HG03108 (cell line): Measurements from ENCODE around the gene FRY.

Experiments used
- ATAC-seq: cut with Tn5 transposase; IDR thresholded peaks from one replicate; pipeline ENCODE4 v1.9.1; 2021; ENCODE audit warnings: moderate library complexity; ENCODE audit not compliant: unreplicated experiment

Gene FRY

DNA sequence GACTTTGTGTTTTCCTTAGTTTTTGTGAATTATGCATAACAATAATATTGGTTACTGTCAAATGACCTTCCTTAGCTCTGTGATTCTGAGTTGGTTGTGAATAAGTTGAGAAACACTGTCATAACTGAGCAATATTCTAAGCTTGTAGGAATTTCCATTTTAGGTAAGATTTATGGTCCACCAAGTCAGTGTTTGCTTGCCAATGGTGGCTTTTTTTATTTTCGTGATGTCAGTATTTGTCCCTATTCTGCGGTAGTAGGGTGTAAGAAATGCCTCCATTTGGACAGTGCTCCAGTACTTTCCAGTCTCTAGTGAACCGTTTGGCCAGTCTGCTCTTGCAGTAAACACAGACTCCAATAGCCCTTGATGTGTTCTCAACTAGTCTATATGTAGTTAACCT, 94.7 kb downstream of the FRY start:
- ATAC-seq, result no peak

DNA sequence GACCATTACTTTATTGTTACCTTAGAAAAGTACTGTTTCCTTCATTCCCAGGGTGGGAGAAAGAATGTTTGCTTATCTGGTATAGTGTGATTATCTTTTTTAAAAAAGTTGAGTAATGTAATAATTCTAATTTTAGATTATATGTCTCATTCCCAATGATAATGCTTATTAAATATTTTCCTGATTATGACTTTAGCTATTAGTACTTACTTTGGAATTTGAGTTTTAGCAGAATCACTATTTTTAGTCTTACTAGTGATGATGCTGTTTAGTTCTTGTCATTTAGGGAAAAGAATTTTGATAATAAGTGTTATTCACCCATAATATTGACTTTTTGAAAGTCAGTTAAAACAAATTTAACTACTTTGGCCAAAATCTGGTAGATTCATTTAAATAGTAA, 95.2 kb downstream of the FRY start:
- ATAC-seq, result no peak

GRCh38 chr13:32127691-32128090, 96.1 kb downstream of the FRY start:
- no peak for ATAC-seq

- ATAC-seq, result no peak
These were observed 102.9 kb downstream of the FRY start for GRCh38 chr13:32134241-32135055.

- no peak for ATAC-seq
These were observed 103.4 kb downstream of the FRY start for GRCh38 chr13:32135056-32135390.

DNA sequence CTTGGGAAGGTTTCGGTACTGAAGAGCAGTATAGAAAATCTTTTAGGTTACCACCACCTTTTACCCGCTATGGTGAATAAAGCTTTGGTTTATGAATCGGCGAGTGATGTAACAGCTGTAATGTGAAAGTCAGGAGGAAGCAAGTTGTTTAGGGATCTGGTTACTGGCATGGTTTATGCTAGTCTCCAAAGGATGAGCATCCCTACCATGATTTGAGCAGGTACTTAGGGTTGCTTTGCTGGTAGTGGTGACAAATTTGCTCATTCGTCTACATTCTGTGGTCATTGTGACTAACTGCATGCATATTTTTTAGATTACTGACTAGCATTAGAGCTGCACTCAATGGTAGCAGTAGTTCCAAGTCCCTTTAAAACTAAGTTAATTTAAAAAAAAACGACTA, 104.1 kb downstream of the FRY start:
- no peak for ATAC-seq

- ATAC-seq, result no peak
These were observed 104.5 kb downstream of the FRY start for GRCh38 chr13:32136061-32136460.

DNA sequence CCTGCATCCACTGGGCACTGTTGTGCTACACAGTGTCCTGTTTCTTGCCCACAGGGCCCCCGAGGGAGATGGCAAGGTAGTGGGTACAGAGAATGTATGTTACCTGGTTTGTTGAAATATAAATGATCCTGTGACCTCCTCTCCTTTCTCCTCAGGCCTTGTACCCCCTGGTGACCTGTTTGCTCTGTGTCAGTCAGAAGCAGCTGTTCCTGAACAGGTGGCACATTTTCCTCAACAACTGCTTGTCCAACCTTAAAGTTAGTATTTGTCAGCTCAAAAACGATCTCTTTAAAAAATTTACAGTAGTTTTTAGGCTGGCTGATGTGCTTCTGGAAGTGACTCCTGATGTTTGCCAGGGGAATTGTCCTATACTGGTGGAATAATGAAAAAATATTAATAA, 105.1 kb downstream of the FRY start:
- ATAC-seq, result no peak

DNA sequence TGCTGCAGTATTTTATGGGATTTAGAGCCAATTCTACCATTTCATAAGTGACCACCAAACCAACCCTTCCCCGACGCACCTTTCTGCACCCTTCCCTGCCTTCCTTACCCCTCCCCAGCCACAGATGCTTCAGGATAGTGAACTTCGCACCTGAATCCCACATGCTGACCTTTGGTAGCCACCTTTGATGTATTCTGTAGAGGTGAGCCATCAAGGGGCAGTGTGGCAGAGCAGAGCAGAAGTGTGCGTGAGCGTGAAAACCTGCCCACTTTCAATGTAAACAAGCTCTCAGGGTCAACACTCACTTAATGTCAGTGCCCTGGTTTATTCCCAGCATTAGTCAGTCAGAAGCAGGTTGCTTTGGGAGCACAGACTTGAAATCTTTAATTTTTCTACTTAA, 107.7 kb downstream of the FRY start:
- no peak for ATAC-seq

DNA sequence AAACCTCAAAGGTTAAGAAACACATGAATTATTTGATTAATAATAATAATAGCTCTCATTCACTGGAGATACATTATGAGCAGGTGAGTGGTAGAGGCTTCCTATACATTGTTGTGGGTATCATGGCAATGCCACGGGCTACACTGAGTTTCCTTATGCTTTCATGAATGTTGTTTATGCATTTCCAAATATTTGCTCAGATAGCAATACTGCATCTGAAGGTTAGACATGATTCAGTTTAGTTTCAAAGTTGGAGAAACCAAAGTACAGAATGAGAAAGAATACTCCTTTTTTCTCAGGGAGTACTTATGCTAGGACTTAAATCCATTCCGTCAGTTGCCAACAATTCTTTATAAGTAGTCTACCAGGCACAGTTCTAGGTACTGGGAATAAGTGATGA, 108.5 kb downstream of the FRY start:
- no peak for ATAC-seq

- ATAC-seq, result no peak
These were observed 109.9 kb downstream of the FRY start for GRCh38 chr13:32141462-32141861.

- ATAC-seq, result no peak
These were observed 110.5 kb downstream of the FRY start for GRCh38 chr13:32142115-32142514.

- no peak for ATAC-seq
These were observed 111.4 kb downstream of the FRY start for GRCh38 chr13:32142956-32143375.

- no peak for ATAC-seq
These were observed 115.6 kb downstream of the FRY start for GRCh38 chr13:32147193-32147592.

- ATAC-seq, result no peak
These were observed 116.4 kb downstream of the FRY start for GRCh38 chr13:32147976-32148375.

GRCh38 chr13:32150239-32150638, 118.7 kb downstream of the FRY start:
- ATAC-seq, result no peak

DNA sequence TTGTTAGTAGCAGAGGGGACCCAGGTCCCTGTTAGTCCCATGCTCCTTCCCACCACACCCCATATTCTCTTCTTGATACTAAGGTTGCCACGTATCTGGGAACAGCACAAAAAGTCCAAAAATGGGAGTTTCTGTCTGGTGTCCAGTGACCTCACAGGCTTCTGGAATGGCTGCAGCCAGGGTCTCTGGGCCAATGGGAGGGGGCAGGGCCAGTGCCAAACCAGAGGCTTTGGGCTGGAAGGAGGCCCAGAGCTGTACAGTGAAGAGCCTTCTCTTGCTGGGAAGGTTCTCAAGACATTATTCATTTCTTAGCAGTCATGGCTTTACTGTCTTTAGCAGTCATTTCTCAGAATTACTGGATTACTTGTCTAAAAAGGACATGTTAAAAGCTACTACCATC, 119.2 kb downstream of the FRY start:
- no peak for ATAC-seq

- no peak for ATAC-seq
These were observed 119.7 kb downstream of the FRY start for GRCh38 chr13:32151240-32151639.

GRCh38 chr13:32153056-32153455, 121.5 kb downstream of the FRY start:
- ATAC-seq, result no peak

- no peak for ATAC-seq
These were observed 127.7 kb downstream of the FRY start for GRCh38 chr13:32159137-32159869.

DNA sequence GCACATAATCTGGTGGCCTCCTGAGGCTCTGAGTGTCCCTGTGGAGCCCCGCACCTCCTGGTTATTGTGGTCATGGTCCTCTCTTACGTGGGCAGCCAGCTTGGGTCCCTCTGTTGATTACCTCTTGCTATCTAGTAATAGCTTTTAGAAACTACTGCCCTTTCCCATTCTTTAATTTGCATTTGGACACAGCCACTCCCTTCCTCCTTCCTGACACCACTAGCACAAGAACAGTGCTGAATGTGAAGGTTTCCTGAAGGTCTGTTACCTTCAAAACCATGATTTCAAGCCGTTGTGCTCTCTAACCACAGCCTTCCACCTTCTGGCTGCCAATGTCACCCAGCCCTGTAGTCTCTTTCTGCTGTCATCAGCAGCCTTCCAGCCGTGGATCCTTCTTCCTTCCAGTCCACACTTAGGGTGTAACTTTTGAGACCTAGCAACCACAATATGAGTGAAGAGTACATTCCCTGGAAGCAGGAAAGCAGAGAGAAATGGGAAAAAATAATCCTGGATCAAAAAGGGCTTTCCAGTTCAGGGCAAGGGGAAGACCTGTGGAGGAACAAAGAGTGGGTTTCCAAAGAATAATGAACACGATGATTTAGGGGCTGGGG, 130.9 kb downstream of the FRY start:
- ATAC-seq, result no peak

DNA sequence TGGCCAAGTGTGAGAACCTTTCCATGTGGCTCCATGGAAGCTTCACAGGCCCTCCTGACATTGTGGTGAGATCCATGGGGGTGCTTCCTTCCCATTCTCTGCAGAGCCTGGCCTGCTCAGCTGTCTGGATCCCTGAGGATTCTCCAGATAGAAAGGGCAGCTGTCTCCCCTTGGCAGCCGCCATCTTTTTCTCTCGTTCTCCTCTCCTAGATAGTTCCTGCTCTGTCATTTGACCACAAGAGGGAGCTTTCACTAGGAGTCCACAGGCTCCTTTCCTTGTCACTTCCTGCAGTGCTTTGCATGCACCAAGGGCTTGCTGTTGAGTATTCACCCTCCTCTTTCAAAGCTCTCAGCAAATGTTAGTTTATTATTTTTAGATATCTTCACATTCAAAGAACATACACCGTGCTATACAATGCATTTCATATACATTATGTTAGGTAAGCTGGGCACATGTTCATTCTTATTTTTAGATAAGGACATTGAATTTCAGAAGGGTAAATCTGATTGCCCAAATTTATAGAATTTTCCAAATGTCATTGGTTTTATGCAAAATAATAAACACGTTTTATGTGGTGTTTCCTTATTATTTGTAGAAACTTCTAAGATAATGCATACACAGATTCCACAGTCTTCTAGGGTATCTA, 133.2 kb downstream of the FRY start:
- no peak for ATAC-seq
